ENCODE data around the gene R3HDM4.

DNA sequence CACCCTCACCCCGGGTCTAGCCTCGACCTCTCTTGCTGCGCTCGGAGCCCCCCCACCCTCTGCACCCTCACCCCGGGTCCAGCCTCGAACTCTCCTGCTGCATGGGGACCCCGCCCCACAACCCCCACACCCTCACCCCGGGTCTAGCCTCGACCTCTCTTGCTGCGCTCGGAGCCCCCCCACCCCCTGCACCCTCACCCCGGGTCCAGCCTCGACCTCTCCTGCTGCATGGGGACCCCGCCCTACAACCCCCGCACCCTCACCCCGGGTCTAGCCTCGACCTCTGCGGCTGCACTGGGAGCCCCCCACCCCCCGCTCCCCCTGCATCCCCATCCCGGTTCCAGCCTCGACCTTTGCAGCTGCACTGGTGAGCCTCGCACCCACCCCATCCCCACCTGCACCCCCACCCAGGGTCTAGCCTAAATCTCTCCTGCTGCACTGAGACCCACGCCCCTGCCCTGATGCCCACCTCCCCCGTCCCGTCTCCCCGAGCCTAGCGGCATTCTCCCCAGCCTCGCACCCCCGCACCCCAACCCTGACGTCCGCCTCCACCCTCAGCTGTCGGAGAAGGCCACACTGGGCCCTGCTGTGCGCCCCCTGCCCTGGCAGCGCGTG, 51.8 kb downstream of the R3HDM4 start:
- TF ChIP-seq HDGF (IDR thresholded peaks at IDR 0.05): no peak
- TF ChIP-seq COPS2 (conservative IDR thresholded peaks at IDR 0.05): no peak
- TF ChIP-seq PHTF2 (CRISPR knock-in tag; IDR thresholded peaks at IDR 0.05): no peak
- TF ChIP-seq SIN3B (IDR thresholded peaks at IDR 0.05; ENCODE audit: low read depth): no peak

Data from K562 (cell line).